DOHH2 (cell line): ENCODE data around the gene ACOT12.

Experiments used
- H3F3A ChIP-seq: fragments of 200-600 bp; sonication (generic), shearing (Covaris generic); 2 replicates; pipeline ENCODE4 v1.6.0; 2016; ENCODE audit warnings: antibody characterized with exemption, mild to moderate bottlenecking; ENCODE audit not compliant: control insufficient read depth, insufficient read depth
- H3K27ac ChIP-seq: fragments of 200-600 bp; sonication (generic); 2 replicates; pipeline ENCODE4 v1.5.1; 2014; ENCODE audit warnings: low read depth, mild to moderate bottlenecking, low read length, moderate library complexity
- H3K27me3 ChIP-seq: fragments of 200-600 bp; sonication (generic); 2 replicates; pipeline ENCODE4 v1.6.1; 2014; ENCODE audit warnings: mild to moderate bottlenecking, low read length, mixed read lengths; ENCODE audit not compliant: control insufficient read depth
- H3K36me3 ChIP-seq: fragments of 200-600 bp; sonication (generic); 2 replicates; pipeline ENCODE4 v1.6.1; 2014; ENCODE audit warnings: mild to moderate bottlenecking, low read length, moderate library complexity, mixed read lengths; ENCODE audit not compliant: control insufficient read depth
- H3K4me1 ChIP-seq: fragments of 200-600 bp; sonication (generic); 2 replicates; pipeline ENCODE4 v1.6.1; 2014; ENCODE audit warnings: mild to moderate bottlenecking, low read length, mixed read lengths; ENCODE audit not compliant: control insufficient read depth
- H3K4me2 ChIP-seq: fragments of 200-600 bp; sonication (generic); 2 replicates; pipeline ENCODE4 v1.6.0; 2014; ENCODE audit warnings: mild to moderate bottlenecking, low read length, moderate library complexity
- H3K4me3 ChIP-seq: fragments of 200-600 bp; sonication (generic); 2 replicates; pipeline ENCODE4 v1.5.1; 2014; ENCODE audit warnings: mild to moderate bottlenecking, low read length, mixed read lengths
- H3K79me2 ChIP-seq: fragments of 200-600 bp; sonication (generic); 2 replicates; pipeline ENCODE4 v1.6.1; 2014; ENCODE audit warnings: mild to moderate bottlenecking, low read length, mixed read lengths; ENCODE audit not compliant: control insufficient read depth
- H3K9me2 ChIP-seq: fragments of 200-600 bp; sonication (generic); replicated peaks from 2 replicates; pipeline ENCODE4 v1.6.1; 2014; ENCODE audit warnings: mild to moderate bottlenecking, low read length, mixed read lengths; ENCODE audit not compliant: control insufficient read depth
- H3K9me3 ChIP-seq: fragments of 200-600 bp; sonication (generic); 2 replicates; pipeline ENCODE4 v1.6.1; 2014; ENCODE audit warnings: antibody characterized with exemption, low read length, mixed read lengths; ENCODE audit not compliant: control insufficient read depth, insufficient read depth
- H4K20me1 ChIP-seq: fragments of 200-600 bp; sonication (generic); 2 replicates; pipeline ENCODE4 v1.6.0; 2014; ENCODE audit warnings: low read depth, mild to moderate bottlenecking, antibody characterized with exemption, low read length, moderate library complexity; ENCODE audit not compliant: control insufficient read depth, insufficient read depth
- CTCF ChIP-seq: fragments of 200-600 bp; sonication (generic); IDR thresholded peaks from one replicate; pipeline ENCODE4 v1.5.1; 2014; ENCODE audit warnings: antibody characterized with exemption, mild to moderate bottlenecking, low read depth, low read length; ENCODE audit not compliant: poor library complexity, severe bottlenecking
- EZH2phosphoT487 ChIP-seq: fragments of 200-600 bp; sonication (generic); IDR thresholded peaks from 2 replicates; pipeline ENCODE4 v1.6.1; 2017; ENCODE audit warnings: borderline replicate concordance, mild to moderate bottlenecking, antibody characterized with exemption, low read length, moderate library complexity, mixed read lengths

Gene ACOT12

GRCh38 chr5:81418606-81419005 lies 24.7 kb upstream of the ACOT12 start:
- no peak overlapping the region for H3K4me2 ChIP-seq
- H3K4me1 ChIP-seq: no peaks in the 10 kb centered on the region
- H3K36me3 ChIP-seq: peaks cover 42% of the 10 kb centered on the region
- H3K27ac ChIP-seq: no peak overlapping the region
- H3K9me3 ChIP-seq: no peaks in the 10 kb centered on the region
- H3F3A ChIP-seq: no peaks in the 10 kb centered on the region
- H3K9me2 ChIP-seq: no peaks in the 10 kb centered on the region
- H3K4me3 ChIP-seq: no peak overlapping the region
- no peak for TF ChIP-seq EZH2phosphoT487
- no peak for TF ChIP-seq CTCF
- H4K20me1 ChIP-seq: no peaks in the 10 kb centered on the region
- no peaks in the 10 kb centered on the region for H3K79me2 ChIP-seq
- H3K27me3 ChIP-seq: no peaks in the 10 kb centered on the region

- Histone ChIP-seq H4K20me1 (no peaks in the 10 kb centered on the region), H3K27me3 (no peaks in the 10 kb centered on the region), H3K4me2 (no peak overlapping the region), H3K27ac (no peak overlapping the region), H3K4me3 (no peak overlapping the region), H3K9me3 (no peaks in the 10 kb centered on the region), H3K9me2 (no peaks in the 10 kb centered on the region), H3K79me2 (no peaks in the 10 kb centered on the region), H3F3A (no peaks in the 10 kb centered on the region; the same call in 1 of the 2 replicates), H3K36me3 (peaks cover 33% of the 10 kb centered on the region), H3K4me1 (no peaks in the 10 kb centered on the region)
- TF ChIP-seq EZH2phosphoT487: no peak
- TF ChIP-seq CTCF: no peak
Measured at GRCh38 chr5:81417052-81417451, 23.1 kb upstream of the ACOT12 start.

- Histone ChIP-seq H3K9me3 (no peaks in the 10 kb centered on the region), H3K79me2 (no peaks in the 10 kb centered on the region), H3K27me3 (no peaks in the 10 kb centered on the region), H3F3A (no peaks in the 10 kb centered on the region; the same call in 1 of the 2 replicates), H3K27ac (no peak overlapping the region), H3K36me3 (no peaks in the 10 kb centered on the region), H3K4me1 (no peaks in the 10 kb centered on the region), H4K20me1 (no peaks in the 10 kb centered on the region), H3K9me2 (no peaks in the 10 kb centered on the region), H3K4me2 (no peak overlapping the region), H3K4me3 (no peak overlapping the region)
- TF ChIP-seq EZH2phosphoT487: no peak
- no peak for TF ChIP-seq CTCF
Measured at GRCh38 chr5:81409896-81410295, 16.0 kb upstream of the ACOT12 start.

- Histone ChIP-seq H3K9me2 (no peaks in the 10 kb centered on the region), H3K4me1 (no peaks in the 10 kb centered on the region), H3K79me2 (no peaks in the 10 kb centered on the region), H3K4me3 (no peak overlapping the region), H3K36me3 (no peaks in the 10 kb centered on the region), H3K4me2 (no peak overlapping the region), H3K9me3 (no peaks in the 10 kb centered on the region), H3K27me3 (no peaks in the 10 kb centered on the region), H4K20me1 (no peaks in the 10 kb centered on the region), H3K27ac (no peak overlapping the region), H3F3A (no peaks in the 10 kb centered on the region; the same call in 1 of the 2 replicates)
- TF ChIP-seq EZH2phosphoT487 (no peak), CTCF (no peak)
Measured at GRCh38 chr5:81409361-81409760, 15.4 kb upstream of the ACOT12 start.
